H1 (cell line): ENCODE results near the gene FAM241B. TPM values are rescaled to one million over a fixed set of nuclear protein-coding genes. Genes with fewer than 3 reads are reported as not detected.

Experiments used
- ATF2 ChIP-seq: IDR thresholded peaks from 2 replicates; pipeline ENCODE4 v1.6.1; 2012; ENCODE audit warnings: low read length, inconsistent platforms
- ATF3 ChIP-seq: IDR thresholded peaks from 2 replicates; pipeline ENCODE4 v1.6.1; 2011; ENCODE audit warnings: low read depth, mild to moderate bottlenecking, low read length; ENCODE audit not compliant: insufficient read depth
- CREB1 ChIP-seq: IDR thresholded peaks from 2 replicates; pipeline ENCODE4 v1.6.1; 2012; ENCODE audit warnings: inconsistent platforms
- CTCF ChIP-seq, 3 experiments: IDR thresholded peaks; 1 replicate in 2 of 3; 2 replicates in 1 of 3; pipeline versions ENCODE4 v1.5.1 to v1.6.1; 2011; ENCODE audit warnings: low read length in 3 of 3, mild to moderate bottlenecking in 3 of 3, inconsistent platforms in 2 of 3, low read depth in 1 of 3, moderate library complexity in 1 of 3; ENCODE audit not compliant: insufficient read depth in 1 of 3; ENCODE audit errors: control extremely low read depth in 1 of 3
- EP300 ChIP-seq, 2 experiments: IDR thresholded peaks; 1 replicate in 1 of 2; 2 replicates in 1 of 2; pipeline ENCODE4 v1.6.1; 2011 to 2012; ENCODE audit warnings: low read depth in 2 of 2, low read length in 2 of 2, mild to moderate bottlenecking in 2 of 2, borderline replicate concordance in 1 of 2, inconsistent platforms in 1 of 2, moderate library complexity in 1 of 2
- EZH2 ChIP-seq: fragments of 200-600 bp; sonication (generic); IDR thresholded peaks from 2 replicates; pipeline ENCODE4 v1.7.1; 2012; ENCODE audit warnings: low read depth, mild to moderate bottlenecking, moderate library complexity, low read length, inconsistent platforms; ENCODE audit not compliant: severe bottlenecking
- HDAC6 ChIP-seq: IDR thresholded peaks from one replicate; pipeline ENCODE4 v1.7.1; 2012; ENCODE audit warnings: low read depth, mild to moderate bottlenecking, inconsistent platforms, low read length, moderate library complexity
- MAX ChIP-seq: IDR thresholded peaks from 2 replicates; pipeline ENCODE4 v1.6.1; 2012; ENCODE audit warnings: inconsistent platforms
- NANOG ChIP-seq: IDR thresholded peaks from 2 replicates; pipeline ENCODE4 v1.6.1; 2011; ENCODE audit warnings: low read length, low read depth, mild to moderate bottlenecking, inconsistent platforms; ENCODE audit not compliant: insufficient read depth, poor library complexity, severe bottlenecking
- PHF8 ChIP-seq: fragments of 200-600 bp; sonication (generic); conservative IDR thresholded peaks from 2 replicates; pipeline ENCODE4 v1.7.1; 2012; ENCODE audit warnings: low read depth, mild to moderate bottlenecking, inconsistent platforms, low read length, moderate library complexity
- RBBP5 ChIP-seq: IDR thresholded peaks from 2 replicates; pipeline ENCODE4 v1.7.1; 2012; ENCODE audit warnings: low read depth, mild to moderate bottlenecking, inconsistent platforms, low read length, moderate library complexity, borderline replicate concordance
- RXRA ChIP-seq: IDR thresholded peaks from 2 replicates; pipeline ENCODE4 v1.6.1; 2011; ENCODE audit warnings: low read depth, mild to moderate bottlenecking, low read length, moderate library complexity; ENCODE audit not compliant: insufficient read depth
- SIRT6 ChIP-seq: IDR thresholded peaks from one replicate; pipeline ENCODE4 v1.7.1; 2012; ENCODE audit warnings: low read length, inconsistent platforms
- TBP ChIP-seq: IDR thresholded peaks from 2 replicates; pipeline ENCODE4 v1.6.1; 2011; ENCODE audit warnings: low read depth, low read length, improper control_type of control experiment
- TEAD4 ChIP-seq: IDR thresholded peaks from 2 replicates; pipeline ENCODE4 v1.6.1; 2012; ENCODE audit warnings: low read depth, low read length, inconsistent platforms, mixed read lengths
- USF2 ChIP-seq: IDR thresholded peaks from 2 replicates; pipeline ENCODE4 v1.6.1; 2011; ENCODE audit warnings: low read length, improper control_type of control experiment
- polyA plus RNA-seq, 7 experiments: library from polyadenylated mRNA; depleted of rRNA in 3 of 7; stranded (reverse) in 5 of 7; unstranded in 2 of 7; fragments of >200 nt in 5 of 7; fragments of 200-250 nt in 2 of 7; gene quantifications; 1 replicate in 5 of 7; 2 replicates in 1 of 7; 4 replicates in 1 of 7; pipeline versions ENCODE4 v1.2.1 to v1.2.3, GENCODE V29; 2011 to 2013; ENCODE audit warnings: missing spikeins in 2 of 7, mixed read lengths in 2 of 7
- total RNA-seq: library from RNA; stranded (reverse); fragmentation: NEBNext Ultra II Directional; extraction: Animal tissue kit (Norgen Biotek cat#: 25700); gene quantifications from 2 replicates; pipeline ENCODE4 v1.2.1, GENCODE V29; 2021

Gene FAM241B
- total and polyA plus RNA-seq, 2 of the 8 experiments (the other 6 are each of a cell fraction or from before 2014, with no cell fraction given): 19.3 to 30.1 TPM

- TF ChIP-seq PHF8: peak; percentile 68
- no peak for TF ChIP-seq RXRA
- no peak for TF ChIP-seq SIRT6
- TF ChIP-seq RBBP5: no peak; the same call in 1 of the 2 replicates
- TF ChIP-seq EP300 (IDR thresholded peaks at IDR 0.05; ENCODE audit: borderline replicate concordance in 1 of 2, low read depth in 2 of 2, low read length in 2 of 2): 0 out of 3 replicates have a peak, but pooled peaks of 1 of the 2 experiments have one; percentile 38
- TF ChIP-seq ATF2: no peak
- TF ChIP-seq EZH2: no peak
- peak; percentile 65 for TF ChIP-seq MAX
- TF ChIP-seq HDAC6: no peak
- TF ChIP-seq TEAD4: no peak
- TF ChIP-seq TBP: 0 out of 2 replicates have a peak, but pooled peaks have one; percentile 35
- TF ChIP-seq ATF3: 0 out of 2 replicates have a peak, but pooled peaks have one; percentile 17
- peak; percentile 30; the same call in 1 of the 2 replicates for TF ChIP-seq CREB1
- peak; percentile 62 for TF ChIP-seq USF2
- peak; percentile 62 to 90 (median 83) for TF ChIP-seq CTCF (IDR thresholded peaks at IDR 0.05; ENCODE audit: control extremely low read depth in 1 of 3, insufficient read depth in 1 of 3, low read depth in 1 of 3, low read length in 3 of 3)
- TF ChIP-seq NANOG: no peak
These were observed at the start of gene FAM241B (continued) for GRCh38 chr10:69629897-69630650.
